Measurements from ENCODE around the gene FKBP1A. TPM values are rescaled to one million over a fixed set of nuclear protein-coding genes. Genes with fewer than 3 reads are reported as not detected.

FKBP1A gene
- total and polyA plus RNA-seq, 2 of the 4 experiments (the other 2 are of a cell fraction): 120 to 528 TPM

GRCh38 chr20:1319462-1319861 lies 73.4 kb downstream of the FKBP1A start:
- Histone ChIP-seq H3K36me3 (ENCODE audit: control insufficient read depth, insufficient read depth, low read length) (no peaks in the 10 kb centered on the region), H4K20me1 (ENCODE audit: insufficient read depth, low read length) (no peaks in the 10 kb centered on the region), H3K27me3 (ENCODE audit: control insufficient read depth, insufficient read depth, low read length) (no peaks in the 10 kb centered on the region), H3K23ac (ENCODE audit: low read depth, low read length) (no peak overlapping the region; the same call in 1 of the 2 replicates), H3K14ac (replicated peaks; ENCODE audit: low read depth, low read length) (peak overlapping the region; percentile 24; the same call in 1 of the 2 replicates), H3K4me1 (ENCODE audit: control insufficient read depth, insufficient read depth, low read length) (peaks cover 25% of the 10 kb centered on the region), H2BK5ac (ENCODE audit: low read depth, low read length, poor library complexity, severe bottlenecking) (peak overlapping the region; percentile 17), H3K27ac (ENCODE audit: insufficient read depth, low read length) (peak overlapping the region; percentile 5; the same call in 1 of the 2 replicates), H3K79me1 (ENCODE audit: low read depth in 1 of 2, low read length in 2 of 2) (peaks cover 0 to 16% of the 10 kb centered on the region in 2 experiments; a peak in 2 of 4 replicates), H3K56ac (ENCODE audit: extremely low read depth, insufficient read depth, low read length) (no peak overlapping the region), H2BK15ac (ENCODE audit: low read depth, low read length) (peak overlapping the region; percentile 3; the same call in 1 of the 3 replicates), H2AFZ (replicated peaks; ENCODE audit: low read length, poor library complexity) (peak overlapping the region; percentile 43), H2BK120ac (ENCODE audit: low read depth, low read length) (no peak overlapping the region), H4K91ac (ENCODE audit: insufficient read depth, low read depth, low read length) (peak overlapping the region; percentile 57; the same call in 1 of the 2 replicates), H3K9me3 (ENCODE audit: control insufficient read depth, insufficient read depth, low read length) (no peaks in the 10 kb centered on the region), H4K8ac (ENCODE audit: low read depth in 2 of 2, low read length in 2 of 2) (no peak overlapping the region), H3K9ac (ENCODE audit: low read depth, low read length) (no peak overlapping the region), H3K18ac (ENCODE audit: low read depth, low read length) (peak overlapping the region; percentile 59), H4K5ac (ENCODE audit: low read depth, low read length) (peak overlapping the region; percentile 40; the same call in 1 of the 2 replicates), H2BK20ac (ENCODE audit: low read depth, low read length) (peak overlapping the region; percentile 34; the same call in 1 of the 2 replicates), H3K4me3 (ENCODE audit: insufficient read depth, low read depth, low read length) (no peak overlapping the region), H3K4ac (ENCODE audit: low read depth, low read length) (peak overlapping the region; percentile 39), H2AK9ac (replicated peaks; ENCODE audit: low read depth, low read length, poor library complexity) (peak overlapping the region; percentile 43), H3K4me2 (ENCODE audit: low read depth, low read length) (no peak overlapping the region), H3K9me1 (ENCODE audit: insufficient read depth, low read length) (peaks cover 17% of the 10 kb centered on the region), H2AK5ac (ENCODE audit: low read depth, low read length) (peak overlapping the region; percentile 72)
- dilution Hi-C loops (cut with HindIII; ENCODE audit: low sequenced_read_pairs, unreplicated experiment) (no loop called here), intact Hi-C loops (cut with micrococcal nuclease) (no loop called here), in situ Hi-C loops (cut with MboI; ENCODE audit: low sequenced_read_pairs) (no loop called here)
- no peak for TF ChIP-seq BHLHE40 (IDR thresholded peaks at IDR 0.05; ENCODE audit: low read depth, low read length)
- TF ChIP-seq MAZ (IDR thresholded peaks at IDR 0.05; ENCODE audit: borderline replicate concordance, low read depth, low read length): no peak
- TF ChIP-seq, protein P1, sequence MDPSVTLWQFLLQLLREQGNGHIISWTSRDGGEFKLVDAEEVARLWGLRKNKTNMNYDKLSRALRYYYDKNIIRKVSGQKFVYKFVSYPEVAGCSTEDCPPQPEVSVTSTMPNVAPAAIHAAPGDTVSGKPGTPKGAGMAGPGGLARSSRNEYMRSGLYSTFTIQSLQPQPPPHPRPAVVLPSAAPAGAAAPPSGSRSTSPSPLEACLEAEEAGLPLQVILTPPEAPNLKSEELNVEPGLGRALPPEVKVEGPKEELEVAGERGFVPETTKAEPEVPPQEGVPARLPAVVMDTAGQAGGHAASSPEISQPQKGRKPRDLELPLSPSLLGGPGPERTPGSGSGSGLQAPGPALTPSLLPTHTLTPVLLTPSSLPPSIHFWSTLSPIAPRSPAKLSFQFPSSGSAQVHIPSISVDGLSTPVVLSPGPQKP (IDR thresholded peaks at IDR 0.05; ENCODE audit: borderline replicate concordance, low read depth, low read length): no peak
- no peak for TF ChIP-seq FOS (IDR thresholded peaks at IDR 0.05; ENCODE audit: low read depth, low read length)
- no peak for TF ChIP-seq CHD1 (IDR thresholded peaks at IDR 0.05; ENCODE audit: low read depth, low read length)
- TF ChIP-seq, protein P2, sequence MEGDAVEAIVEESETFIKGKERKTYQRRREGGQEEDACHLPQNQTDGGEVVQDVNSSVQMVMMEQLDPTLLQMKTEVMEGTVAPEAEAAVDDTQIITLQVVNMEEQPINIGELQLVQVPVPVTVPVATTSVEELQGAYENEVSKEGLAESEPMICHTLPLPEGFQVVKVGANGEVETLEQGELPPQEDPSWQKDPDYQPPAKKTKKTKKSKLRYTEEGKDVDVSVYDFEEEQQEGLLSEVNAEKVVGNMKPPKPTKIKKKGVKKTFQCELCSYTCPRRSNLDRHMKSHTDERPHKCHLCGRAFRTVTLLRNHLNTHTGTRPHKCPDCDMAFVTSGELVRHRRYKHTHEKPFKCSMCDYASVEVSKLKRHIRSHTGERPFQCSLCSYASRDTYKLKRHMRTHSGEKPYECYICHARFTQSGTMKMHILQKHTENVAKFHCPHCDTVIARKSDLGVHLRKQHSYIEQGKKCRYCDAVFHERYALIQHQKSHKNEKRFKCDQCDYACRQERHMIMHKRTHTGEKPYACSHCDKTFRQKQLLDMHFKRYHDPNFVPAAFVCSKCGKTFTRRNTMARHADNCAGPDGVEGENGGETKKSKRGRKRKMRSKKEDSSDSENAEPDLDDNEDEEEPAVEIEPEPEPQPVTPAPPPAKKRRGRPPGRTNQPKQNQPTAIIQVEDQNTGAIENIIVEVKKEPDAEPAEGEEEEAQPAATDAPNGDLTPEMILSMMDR (conservative IDR thresholded peaks at IDR 0.05; ENCODE audit: low read depth, low read length): no peak
- no peak for TF ChIP-seq MXI1 (IDR thresholded peaks at IDR 0.05; ENCODE audit: borderline replicate concordance, low read depth, low read length)
- no peak for TF ChIP-seq POLR2A (IDR thresholded peaks at IDR 0.05; ENCODE audit: low read depth, low read length)
- no peak for TF ChIP-seq RCOR1 (IDR thresholded peaks at IDR 0.05; ENCODE audit: insufficient replicate concordance, low read length)
- TF ChIP-seq RFX5 (IDR thresholded peaks at IDR 0.05; ENCODE audit: low read depth, low read length): no peak
- no peak for TF ChIP-seq MAFK (IDR thresholded peaks at IDR 0.05; ENCODE audit: low read depth, low read length)
- no peak for TF ChIP-seq CEBPB (IDR thresholded peaks at IDR 0.05; ENCODE audit: low read depth, low read length)
- no peak for TF ChIP-seq NFE2L2 (IDR thresholded peaks at IDR 0.05; ENCODE audit: low read depth, low read length)
- no CpG with 5 or more reads among the region's 4 CpGs for WGBS, 2 experiments (ENCODE audit: extremely low coverage in 2 of 2, insufficient read length in 1 of 2)
- BruUV-seq (replicated peaks): no TSS peak
- ATAC-seq (ENCODE audit: low read depth): no peak
- DNase-seq: no peak
- CTCF ChIA-PET: interaction anchor here (1.6 kb wide), 1 partner anchor 117 kb away, joined by 5 read pairs; no protein-coding TSS in a partner anchor
- POLR2A ChIA-PET (ENCODE audit: unreplicated experiment): no interaction called here
